Mucosa of stomach (tissue), 1 donor: ENCODE data around the gene HBG1.

Source experiments
- H3K27me3 ChIP-seq: one replicate; pipeline ENCODE4 v1.7.0; 2013; ENCODE audit warnings: mild to moderate bottlenecking, low read length; ENCODE audit not compliant: control insufficient read depth, insufficient read depth
- H3K36me3 ChIP-seq: one replicate; pipeline ENCODE4 v1.7.0; 2013; ENCODE audit warnings: low read length; ENCODE audit not compliant: control insufficient read depth, insufficient read depth
- H3K4me1 ChIP-seq: one replicate; pipeline ENCODE4 v1.7.0; 2013; ENCODE audit warnings: mild to moderate bottlenecking, low read length; ENCODE audit not compliant: control insufficient read depth, insufficient read depth
- H3K4me3 ChIP-seq: one replicate; pipeline ENCODE4 v1.7.0; 2013; ENCODE audit warnings: low read length
- H3K9ac ChIP-seq: one replicate; pipeline ENCODE4 v1.7.0; 2013; ENCODE audit warnings: mild to moderate bottlenecking, low read length, moderate library complexity
- H3K9me3 ChIP-seq: one replicate; pipeline ENCODE4 v1.7.0; 2013; ENCODE audit warnings: mild to moderate bottlenecking, low read length, moderate library complexity; ENCODE audit not compliant: control insufficient read depth
- donor health status: Pancreatic carcinoma.

HBG1 gene

DNA sequence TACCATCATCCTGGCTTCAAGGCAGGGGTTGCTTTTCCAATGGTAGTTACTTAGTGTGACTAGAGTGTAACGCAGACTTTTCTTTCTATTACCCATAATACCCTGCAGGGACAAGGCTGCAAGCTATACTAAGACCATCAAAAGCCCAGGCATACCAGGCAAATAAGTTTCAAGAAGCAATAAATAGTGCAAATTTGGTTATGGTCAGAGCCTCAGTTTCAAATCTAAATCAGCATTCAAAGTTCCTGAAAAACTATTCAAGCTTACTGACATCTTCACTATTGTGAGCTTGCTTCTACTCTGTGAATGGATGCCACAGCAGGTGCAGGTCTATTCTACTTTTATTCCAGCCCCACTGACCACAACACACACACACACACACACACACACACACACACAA, 20.3 kb downstream of the HBG1 start:
- H3K9ac ChIP-seq: no peak overlapping the region
- no peak overlapping the region for H3K4me3 ChIP-seq
- no peaks in the 10 kb centered on the region for H3K27me3 ChIP-seq
- H3K36me3 ChIP-seq: no peaks in the 10 kb centered on the region
- H3K4me1 ChIP-seq: no peaks in the 10 kb centered on the region
- H3K9me3 ChIP-seq: no peaks in the 10 kb centered on the region

DNA sequence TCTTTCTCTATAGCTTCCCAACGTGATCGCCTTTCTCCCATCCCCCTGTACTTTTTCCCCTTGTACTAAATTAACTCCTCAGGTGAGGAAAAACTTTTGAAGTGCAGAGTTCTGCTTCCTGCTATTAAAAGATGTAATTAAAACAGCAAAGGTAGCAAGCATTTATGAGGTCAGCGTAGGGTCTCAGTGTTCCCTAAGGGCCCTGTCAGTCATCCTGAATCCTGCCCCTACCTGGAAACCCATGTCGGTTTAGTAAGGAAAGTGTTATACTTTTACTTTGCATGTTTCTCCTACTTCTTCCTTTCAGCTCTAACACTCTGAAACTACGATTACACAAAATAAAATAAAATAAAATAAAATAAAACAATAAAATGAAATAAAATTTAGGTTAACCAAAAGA, 21.5 kb downstream of the HBG1 start:
- no peaks in the 10 kb centered on the region for H3K36me3 ChIP-seq
- H3K9ac ChIP-seq: no peak overlapping the region
- H3K9me3 ChIP-seq: no peaks in the 10 kb centered on the region
- no peaks in the 10 kb centered on the region for H3K4me1 ChIP-seq
- H3K27me3 ChIP-seq: no peaks in the 10 kb centered on the region
- no peak overlapping the region for H3K4me3 ChIP-seq

DNA sequence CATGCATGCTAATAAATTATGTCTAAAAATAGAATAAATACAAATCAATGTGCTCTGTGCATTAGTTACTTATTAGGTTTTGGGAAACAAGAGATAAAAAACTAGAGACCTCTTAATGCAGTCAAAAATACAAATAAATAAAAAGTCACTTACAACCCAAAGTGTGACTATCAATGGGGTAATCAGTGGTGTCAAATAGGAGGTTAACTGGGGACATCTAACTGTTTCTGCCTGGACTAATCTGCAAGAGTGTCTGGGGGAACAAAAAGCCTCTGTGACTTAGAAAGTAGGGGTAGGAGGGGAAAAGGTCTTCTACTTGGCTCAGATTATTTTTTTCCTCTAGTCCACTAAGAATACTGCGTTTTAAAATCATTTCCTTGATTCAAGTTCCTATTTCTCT, 22.0 kb downstream of the HBG1 start:
- H3K27me3 ChIP-seq: no peaks in the 10 kb centered on the region
- H3K36me3 ChIP-seq: no peaks in the 10 kb centered on the region
- H3K4me1 ChIP-seq: no peaks in the 10 kb centered on the region
- H3K9ac ChIP-seq: no peak overlapping the region
- H3K4me3 ChIP-seq: no peak overlapping the region
- no peaks in the 10 kb centered on the region for H3K9me3 ChIP-seq

DNA sequence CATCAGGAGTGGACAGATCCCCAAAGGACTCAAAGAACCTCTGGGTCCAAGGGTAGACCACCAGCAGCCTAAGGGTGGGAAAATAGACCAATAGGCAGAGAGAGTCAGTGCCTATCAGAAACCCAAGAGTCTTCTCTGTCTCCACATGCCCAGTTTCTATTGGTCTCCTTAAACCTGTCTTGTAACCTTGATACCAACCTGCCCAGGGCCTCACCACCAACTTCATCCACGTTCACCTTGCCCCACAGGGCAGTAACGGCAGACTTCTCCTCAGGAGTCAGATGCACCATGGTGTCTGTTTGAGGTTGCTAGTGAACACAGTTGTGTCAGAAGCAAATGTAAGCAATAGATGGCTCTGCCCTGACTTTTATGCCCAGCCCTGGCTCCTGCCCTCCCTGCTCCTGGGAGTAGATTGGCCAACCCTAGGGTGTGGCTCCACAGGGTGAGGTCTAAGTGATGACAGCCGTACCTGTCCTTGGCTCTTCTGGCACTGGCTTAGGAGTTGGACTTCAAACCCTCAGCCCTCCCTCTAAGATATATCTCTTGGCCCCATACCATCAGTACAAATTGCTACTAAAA, 22.8 kb downstream of the HBG1 start, which contains the start of gene HBB:
Gene HBB (minus strand): TSS at position 340 of the 579 bp plus-strand sequence. CDS start 50 bp downstream, at position 290.
- Histone ChIP-seq H3K27me3 (no peaks in the 10 kb centered on the region), H3K9me3 (no peaks in the 10 kb centered on the region)

DNA sequence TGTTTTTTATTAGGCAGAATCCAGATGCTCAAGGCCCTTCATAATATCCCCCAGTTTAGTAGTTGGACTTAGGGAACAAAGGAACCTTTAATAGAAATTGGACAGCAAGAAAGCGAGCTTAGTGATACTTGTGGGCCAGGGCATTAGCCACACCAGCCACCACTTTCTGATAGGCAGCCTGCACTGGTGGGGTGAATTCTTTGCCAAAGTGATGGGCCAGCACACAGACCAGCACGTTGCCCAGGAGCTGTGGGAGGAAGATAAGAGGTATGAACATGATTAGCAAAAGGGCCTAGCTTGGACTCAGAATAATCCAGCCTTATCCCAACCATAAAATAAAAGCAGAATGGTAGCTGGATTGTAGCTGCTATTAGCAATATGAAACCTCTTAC, 24.2 kb downstream of the HBG1 start:
- Histone ChIP-seq H3K27me3 (no peaks in the 10 kb centered on the region), H3K36me3 (no peaks in the 10 kb centered on the region), H3K4me1 (no peaks in the 10 kb centered on the region), H3K9ac (no peak overlapping the region), H3K9me3 (no peaks in the 10 kb centered on the region), H3K4me3 (no peak overlapping the region)

More for the DNA sequence above, 22.8 kb downstream of the HBG1 start, which contains the start of gene HBB:
- no peak within 1 kb of the TSS for H3K4me3 ChIP-seq
- H3K9ac ChIP-seq: no peak within 1 kb of the TSS
- H3K4me1 ChIP-seq: no peaks in the 10 kb centered on the region
- H3K36me3 ChIP-seq: no peaks in the 10 kb centered on the region

DNA sequence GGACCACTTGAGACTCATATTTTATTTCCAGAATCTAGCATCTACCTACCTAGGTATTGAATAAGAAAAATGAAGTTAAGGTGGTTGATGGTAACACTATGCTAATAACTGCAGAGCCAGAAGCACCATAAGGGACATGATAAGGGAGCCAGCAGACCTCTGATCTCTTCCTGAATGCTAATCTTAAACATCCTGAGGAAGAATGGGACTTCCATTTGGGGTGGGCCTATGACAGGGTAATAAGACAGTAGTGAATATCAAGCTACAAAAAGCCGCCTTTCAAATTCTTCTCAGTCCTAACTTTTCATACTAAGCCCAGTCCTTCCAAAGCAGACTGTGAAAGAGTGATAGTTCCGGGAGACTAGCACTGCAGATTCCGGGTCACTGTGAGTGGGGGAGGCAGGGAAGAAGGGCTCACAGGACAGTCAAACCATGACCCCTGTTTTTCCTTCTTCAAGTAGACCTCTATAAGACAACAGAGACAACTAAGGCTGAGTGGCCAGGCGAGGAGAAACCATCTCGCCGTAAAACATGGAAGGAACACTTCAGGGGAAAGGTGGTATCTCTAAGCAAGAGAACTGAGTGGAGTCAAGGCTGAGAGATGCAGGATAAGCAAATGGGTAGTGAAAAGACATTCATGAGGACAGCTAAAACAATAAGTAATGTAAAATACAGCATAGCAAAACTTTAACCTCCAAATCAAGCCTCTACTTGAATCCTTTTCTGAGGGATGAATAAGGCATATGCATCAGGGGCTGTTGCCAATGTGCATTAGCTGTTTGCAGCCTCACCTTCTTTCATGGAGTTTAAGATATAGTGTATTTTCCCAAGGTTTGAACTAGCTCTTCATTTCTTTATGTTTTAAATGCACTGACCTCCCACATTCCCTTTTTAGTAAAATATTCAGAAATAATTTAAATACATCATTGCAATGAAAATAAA, 24.8 kb downstream of the HBG1 start:
- Histone ChIP-seq H3K4me3 (no peak overlapping the region), H3K9me3 (no peaks in the 10 kb centered on the region), H3K27me3 (no peaks in the 10 kb centered on the region), H3K9ac (no peak overlapping the region), H3K4me1 (no peaks in the 10 kb centered on the region), H3K36me3 (no peaks in the 10 kb centered on the region)

DNA sequence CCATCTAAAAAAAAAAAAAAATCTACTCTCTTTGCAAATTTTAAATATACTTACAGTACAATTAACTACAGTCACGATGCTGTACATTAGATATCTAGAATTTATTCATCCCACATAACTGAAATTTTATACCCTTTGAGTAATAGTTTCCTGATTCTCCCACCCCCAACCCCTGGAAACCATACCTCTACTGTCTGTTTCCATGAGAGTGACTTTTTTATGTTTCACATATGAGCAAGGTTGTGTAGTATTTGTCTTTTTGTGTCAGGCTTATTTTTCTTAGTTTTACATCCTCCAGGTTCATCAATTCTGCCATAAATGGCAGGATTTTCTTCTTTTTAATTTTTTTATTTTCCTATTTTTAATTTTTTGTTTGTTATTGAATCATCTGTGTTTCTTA, 26.0 kb downstream of the HBG1 start:
- H3K27me3 ChIP-seq: no peaks in the 10 kb centered on the region

DNA sequence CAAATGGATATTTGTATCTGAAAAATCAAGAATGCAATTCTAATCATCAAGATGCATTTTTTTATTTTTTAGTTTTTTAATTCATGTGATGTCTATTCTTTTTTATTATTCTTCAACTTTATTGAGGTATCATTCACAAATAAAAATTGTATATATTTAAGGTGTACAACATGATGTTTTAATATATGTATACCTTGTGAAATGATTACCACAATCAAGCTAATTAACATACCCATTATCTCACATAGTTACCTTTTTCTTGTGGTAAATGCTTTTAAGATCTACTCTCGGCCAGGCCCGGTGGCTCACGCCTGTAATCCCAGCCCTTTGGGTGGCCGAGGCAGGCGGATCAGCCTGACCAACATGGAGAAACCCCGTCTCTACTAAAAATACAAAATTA, 26.5 kb downstream of the HBG1 start:
- Histone ChIP-seq H3K36me3 (no peaks in the 10 kb centered on the region), H3K4me1 (no peaks in the 10 kb centered on the region), H3K9me3 (no peaks in the 10 kb centered on the region), H3K4me3 (no peak overlapping the region), H3K9ac (no peak overlapping the region), H3K27me3 (no peaks in the 10 kb centered on the region)

More for the DNA sequence above, 26.0 kb downstream of the HBG1 start:
- H3K4me3 ChIP-seq: no peak overlapping the region
- H3K4me1 ChIP-seq: no peaks in the 10 kb centered on the region
- H3K9me3 ChIP-seq: no peaks in the 10 kb centered on the region
- H3K36me3 ChIP-seq: no peaks in the 10 kb centered on the region
- H3K9ac ChIP-seq: no peak overlapping the region

DNA sequence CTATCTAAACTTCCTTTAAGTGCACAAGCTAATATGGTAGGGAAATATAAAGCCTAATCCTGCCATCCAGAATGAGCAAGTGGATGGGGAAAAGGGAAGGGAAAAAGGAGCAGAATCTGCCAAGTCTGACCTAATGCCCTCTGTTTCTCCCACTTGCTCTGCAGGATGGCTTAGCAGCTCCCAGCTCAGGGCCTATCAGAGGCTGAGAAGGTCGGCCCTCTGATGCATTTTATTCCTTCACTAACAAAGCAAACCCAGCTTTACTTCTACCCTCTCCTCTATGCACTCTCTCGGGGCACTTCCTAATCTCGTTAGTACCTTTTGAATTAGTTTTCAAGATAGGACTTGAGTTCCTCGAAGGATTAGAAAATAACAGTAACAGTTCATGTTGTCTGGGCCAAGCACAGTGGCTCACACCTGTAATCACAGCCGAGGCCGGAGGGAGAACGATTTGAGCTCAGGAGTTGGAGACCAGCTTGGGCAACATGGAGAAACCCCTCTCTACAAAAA, 39.2 kb downstream of the HBG1 start:
- no peaks in the 10 kb centered on the region for H3K9me3 ChIP-seq
- no peak overlapping the region for H3K9ac ChIP-seq
- H3K36me3 ChIP-seq: no peaks in the 10 kb centered on the region
- no peaks in the 10 kb centered on the region for H3K27me3 ChIP-seq
- peaks cover 8% of the 10 kb centered on the region for H3K4me1 ChIP-seq
- H3K4me3 ChIP-seq: no peak overlapping the region

DNA sequence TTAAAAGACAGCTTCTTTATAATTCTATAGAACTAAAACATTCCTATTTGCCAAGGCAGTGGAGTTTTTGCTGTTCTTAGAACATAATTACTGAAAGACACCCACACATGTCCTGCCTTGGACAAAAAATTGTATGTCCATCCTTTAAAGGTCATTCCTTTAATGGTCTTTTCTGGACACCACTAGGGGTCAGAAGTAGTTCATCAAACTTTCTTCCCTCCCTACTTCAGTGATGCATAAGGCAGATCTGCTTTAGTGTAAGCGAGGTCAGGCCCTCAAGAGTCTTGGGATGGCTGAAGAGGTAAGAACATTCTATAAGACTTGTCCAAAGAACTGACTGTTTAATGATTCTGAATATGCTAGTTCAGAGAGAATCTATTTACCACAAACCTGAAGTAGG, 44.9 kb downstream of the HBG1 start:
- Histone ChIP-seq H3K27me3 (no peaks in the 10 kb centered on the region), H3K9me3 (no peaks in the 10 kb centered on the region), H3K4me3 (no peak overlapping the region), H3K4me1 (peaks cover 8% of the 10 kb centered on the region), H3K9ac (no peak overlapping the region), H3K36me3 (no peaks in the 10 kb centered on the region)

DNA sequence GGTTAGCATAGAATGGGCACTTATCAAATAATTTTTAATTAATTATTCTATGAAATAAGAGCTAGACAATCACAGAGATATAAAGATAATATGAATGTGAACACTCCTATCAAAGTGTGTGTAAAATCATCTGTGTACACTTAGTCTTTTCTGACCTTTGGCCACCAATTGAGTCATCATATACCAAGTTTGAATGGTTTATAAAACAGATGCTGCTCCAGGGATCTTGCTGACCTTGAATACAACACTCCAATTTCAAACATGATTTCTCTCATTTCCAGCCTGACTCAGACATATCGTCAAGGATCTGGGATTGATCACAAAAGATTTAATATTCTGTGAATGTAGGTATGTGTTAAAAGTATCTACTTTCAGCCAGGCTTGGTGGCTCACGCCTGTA, 46.3 kb downstream of the HBG1 start:
- Histone ChIP-seq H3K4me1 (no peaks in the 10 kb centered on the region), H3K9me3 (no peaks in the 10 kb centered on the region), H3K27me3 (no peaks in the 10 kb centered on the region), H3K4me3 (no peak overlapping the region), H3K9ac (no peak overlapping the region), H3K36me3 (no peaks in the 10 kb centered on the region)

DNA sequence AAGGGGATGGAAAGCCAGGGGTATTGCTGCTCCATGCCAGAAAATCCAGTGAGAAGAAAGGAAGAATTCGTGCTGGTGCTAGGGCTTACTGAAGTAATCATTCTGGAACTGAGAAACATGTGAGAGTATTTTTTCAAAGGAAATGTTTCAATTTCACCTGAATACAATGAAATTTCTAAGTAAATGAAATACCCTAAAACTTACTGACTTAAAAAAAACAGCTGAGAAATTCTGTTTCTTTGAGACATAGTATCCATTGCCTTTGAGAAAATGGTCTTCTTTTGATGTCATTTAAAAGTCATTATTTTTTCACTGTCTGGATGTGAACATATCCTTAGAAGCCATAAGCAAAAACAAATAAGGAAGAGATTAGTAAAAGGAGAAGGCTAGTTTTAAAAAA, 49.1 kb downstream of the HBG1 start, which contains the start of gene OR51V1:
Gene OR51V1 (minus strand): TSS at position 101 of the 400 bp plus-strand sequence. CDS start 0 bp downstream, at position 101.
- H3K27me3 ChIP-seq: no peaks in the 10 kb centered on the region
- H3K4me3 ChIP-seq: no peak within 1 kb of the TSS
- no peaks in the 10 kb centered on the region for H3K4me1 ChIP-seq
- H3K9me3 ChIP-seq: no peaks in the 10 kb centered on the region
- H3K9ac ChIP-seq: no peak within 1 kb of the TSS
- H3K36me3 ChIP-seq: no peaks in the 10 kb centered on the region
